Esophagus muscularis mucosa (tissue), 4 donors: Measurements from ENCODE around the gene PXYLP1. TPM values are rescaled to one million over a fixed set of nuclear protein-coding genes. Genes with fewer than 3 reads are reported as not detected.
A peak's percentile ranks its signal among the peaks of the same experiment; 100 is the strongest.

Experiments used
- DNase-seq: peaks from one replicate; pipeline ENCODE4 v3.0.0-alpha.2; 2017; ENCODE audit errors: extremely low spot score
- H3K27ac ChIP-seq, 4 donors: fragments of 200-600 bp; sonication (generic); replicated peaks in 1 of 4; 1 replicate in 3 of 4; 2 replicates in 1 of 4; pipeline ENCODE4 v1.5.1; 2016 to 2019; ENCODE audit warnings: mild to moderate bottlenecking in 1 of 4
- H3K27me3 ChIP-seq, 4 donors: fragments of 200-600 bp; sonication (generic); one replicate each; pipeline versions ENCODE4 v1.5.1 to v1.6.0; 2016 to 2019
- H3K36me3 ChIP-seq, 4 donors: fragments of 200-600 bp; sonication (generic); one replicate each; pipeline ENCODE4 v1.5.1; 2016 to 2019
- H3K4me1 ChIP-seq, 4 donors: fragments of 200-600 bp; sonication (generic); one replicate each; pipeline ENCODE4 v1.5.1; 2016 to 2019
- H3K4me3 ChIP-seq, 4 donors: fragments of 200-600 bp; sonication (generic); 1 replicate in 2 of 4; 2 replicates in 2 of 4; pipeline ENCODE4 v1.5.1; 2016 to 2019; ENCODE audit warnings: mild to moderate bottlenecking in 4 of 4, moderate library complexity in 1 of 4
- H3K9me3 ChIP-seq, 4 donors: fragments of 200-600 bp; sonication (generic); 1 replicate in 3 of 4; 2 replicates in 1 of 4; pipeline ENCODE4 v1.5.1; 2016 to 2019
- EP300 ChIP-seq: sonication (generic); formaldehyde crosslinking; IDR thresholded peaks from one replicate; pipeline ENCODE4 v1.6.1; 2017; ENCODE audit warnings: antibody characterized with exemption
- POLR2A ChIP-seq: fragments of 450-650 bp; IDR thresholded peaks from one replicate; pipeline ENCODE4 v1.6.1; 2017; ENCODE audit warnings: antibody characterized with exemption, moderate library complexity, mild to moderate bottlenecking, low read depth
- POLR2AphosphoS5 ChIP-seq, 2 donors: sonication (generic); formaldehyde crosslinking; IDR thresholded peaks; one replicate each; pipeline ENCODE4 v1.6.1; 2017; ENCODE audit warnings: antibody characterized with exemption in 2 of 2
- WGBS: methylation state at CpG from one replicate; pipeline ENCODE4 v1.1.5; 2018; 5-methylcytosine and 5-hydroxymethylcytosine counted together
- intact Hi-C: fragments of 100-400 bp; cut with DNase I; formaldehyde crosslinking; loops from one replicate; pipeline ENCODE4 v1.15.1; 2023
- total RNA-seq, 4 donors: library from RNA; depleted of rRNA; stranded (reverse); fragments of >200 nt; gene quantifications; one replicate each; pipeline versions ENCODE4 v1.1.0 to v1.2.1, GENCODE V29; 2016
- TF ChIP-seq, protein P1 (sequence below), 3 experiments: fragments of 200-600 bp in 2 of 3; fragments of 450-650 bp in 1 of 3; sonication (generic) in 2 of 3; IDR thresholded peaks; one replicate each; pipeline ENCODE4 v1.5.1; 2017 to 2019; ENCODE audit warnings: antibody characterized with exemption in 3 of 3, mild to moderate bottlenecking in 2 of 3, moderate library complexity in 1 of 3

The PXYLP1 gene
- total RNA-seq, 4 donors from 2014 or later: 4.5 to 12.5 (median 9.4) TPM

DNA sequence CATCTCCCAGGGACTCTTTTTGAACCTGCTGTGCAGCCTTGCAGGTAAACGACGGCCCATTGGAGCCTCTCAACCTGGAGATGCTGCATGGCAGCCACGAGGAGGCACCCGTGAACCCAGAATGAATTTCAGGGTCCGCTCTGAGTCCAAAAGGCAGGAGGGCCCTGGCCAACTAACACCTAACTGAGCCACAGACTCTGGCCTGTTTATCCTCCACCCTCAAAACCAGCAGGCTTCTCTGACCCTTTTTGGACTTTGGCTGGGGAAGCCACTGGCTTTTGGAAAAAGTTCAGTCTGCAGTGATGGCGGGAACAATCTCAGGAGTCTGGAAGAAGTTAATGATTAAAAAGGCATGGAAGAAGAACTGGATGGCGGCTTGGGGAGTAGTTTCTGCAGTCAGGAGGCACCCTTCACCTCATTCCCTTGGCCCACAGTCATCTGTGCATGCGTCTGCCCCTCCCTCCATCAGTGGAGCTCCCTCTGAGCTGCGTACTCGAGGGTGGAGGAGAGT lies 4.1 kb downstream of the PXYLP1 start:
- no peaks in the 10 kb centered on the region for H3K27me3 ChIP-seq
- no peaks in the 10 kb centered on the region for H3K9me3 ChIP-seq
- H3K36me3 ChIP-seq: peaks cover 0 to 6% (median 0%) of the 10 kb centered on the region in 4 donors
- no peak overlapping the region for H3K4me3 ChIP-seq
- H3K27ac ChIP-seq: no peak overlapping the region
- DNase-seq: peak; percentile 82
- peaks cover 27 to 46% (median 33%) of the 10 kb centered on the region in 4 donors for H3K4me1 ChIP-seq
- intact Hi-C loops: loop anchor here (10.0 kb wide), 1 partner anchor 219 kb away; no protein-coding TSS in a partner anchor
- TF ChIP-seq EP300: no peak
- no peak for TF ChIP-seq POLR2A
- no peak for TF ChIP-seq POLR2AphosphoS5 (IDR thresholded peaks at IDR 0.05)
- TF ChIP-seq, protein P1, sequence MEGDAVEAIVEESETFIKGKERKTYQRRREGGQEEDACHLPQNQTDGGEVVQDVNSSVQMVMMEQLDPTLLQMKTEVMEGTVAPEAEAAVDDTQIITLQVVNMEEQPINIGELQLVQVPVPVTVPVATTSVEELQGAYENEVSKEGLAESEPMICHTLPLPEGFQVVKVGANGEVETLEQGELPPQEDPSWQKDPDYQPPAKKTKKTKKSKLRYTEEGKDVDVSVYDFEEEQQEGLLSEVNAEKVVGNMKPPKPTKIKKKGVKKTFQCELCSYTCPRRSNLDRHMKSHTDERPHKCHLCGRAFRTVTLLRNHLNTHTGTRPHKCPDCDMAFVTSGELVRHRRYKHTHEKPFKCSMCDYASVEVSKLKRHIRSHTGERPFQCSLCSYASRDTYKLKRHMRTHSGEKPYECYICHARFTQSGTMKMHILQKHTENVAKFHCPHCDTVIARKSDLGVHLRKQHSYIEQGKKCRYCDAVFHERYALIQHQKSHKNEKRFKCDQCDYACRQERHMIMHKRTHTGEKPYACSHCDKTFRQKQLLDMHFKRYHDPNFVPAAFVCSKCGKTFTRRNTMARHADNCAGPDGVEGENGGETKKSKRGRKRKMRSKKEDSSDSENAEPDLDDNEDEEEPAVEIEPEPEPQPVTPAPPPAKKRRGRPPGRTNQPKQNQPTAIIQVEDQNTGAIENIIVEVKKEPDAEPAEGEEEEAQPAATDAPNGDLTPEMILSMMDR (IDR thresholded peaks at IDR 0.05): no peak
- WGBS: 86% methylated on average over 10 of the region's 10 CpGs

DNA sequence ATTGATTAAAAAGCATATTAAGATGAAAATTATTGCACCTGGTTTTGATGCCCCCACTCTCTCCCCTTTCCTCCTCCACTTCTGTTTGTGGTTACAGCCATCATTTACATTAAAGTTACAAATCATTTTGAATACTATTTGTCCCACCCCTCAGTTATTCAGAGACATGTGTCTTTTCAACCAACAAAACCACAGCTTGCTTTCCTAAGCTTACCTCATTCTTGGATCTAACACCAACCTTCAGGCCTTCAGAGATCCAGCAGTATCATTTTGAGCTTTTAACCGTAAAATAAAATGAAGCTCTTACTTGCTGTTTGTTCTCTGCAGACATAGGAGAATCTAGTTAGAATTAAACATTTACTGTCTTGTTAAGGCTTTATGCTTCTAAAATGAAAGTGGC lies 4.7 kb downstream of the PXYLP1 start:
- peaks cover 28 to 46% (median 36%) of the 10 kb centered on the region in 4 donors for H3K4me1 ChIP-seq
- no peaks in the 10 kb centered on the region for H3K27me3 ChIP-seq
- no peak overlapping the region for H3K27ac ChIP-seq
- H3K36me3 ChIP-seq: peaks cover 0 to 6% (median 0%) of the 10 kb centered on the region in 4 donors
- DNase-seq: no peak
- 94% methylated on average over 1 of the region's 1 CpG for WGBS
- no peaks in the 10 kb centered on the region for H3K9me3 ChIP-seq
- TF ChIP-seq POLR2AphosphoS5 (IDR thresholded peaks at IDR 0.05): no peak
- TF ChIP-seq POLR2A: no peak
- TF ChIP-seq, protein P1 (IDR thresholded peaks at IDR 0.05): no peak
- no peak for TF ChIP-seq EP300
- no peak overlapping the region for H3K4me3 ChIP-seq
- intact Hi-C loops: loop anchor here (10.0 kb wide), 1 partner anchor 218 kb away; no protein-coding TSS in a partner anchor

- peaks cover 0 to 6% (median 0%) of the 10 kb centered on the region in 4 donors for H3K36me3 ChIP-seq
- peak overlapping the region in 2 of 4 donors; percentile 42 to 58 for H3K27ac ChIP-seq
- H3K9me3 ChIP-seq: no peaks in the 10 kb centered on the region
- DNase-seq: peak; percentile 92
- no peak overlapping the region for H3K4me3 ChIP-seq
- TF ChIP-seq POLR2A (no peak), POLR2AphosphoS5 (IDR thresholded peaks at IDR 0.05) (peak in 1 of 2 donors; percentile 18)
- TF ChIP-seq, protein P1 (IDR thresholded peaks at IDR 0.05): no peak
- intact Hi-C loops: loop anchor here (10.0 kb wide), 1 partner anchor 217 kb away; no protein-coding TSS in a partner anchor
- H3K27me3 ChIP-seq: no peaks in the 10 kb centered on the region
- 44% methylated on average over 13 of the region's 14 CpGs for WGBS
- H3K4me1 ChIP-seq: peaks cover 33 to 52% (median 38%) of the 10 kb centered on the region in 4 donors
Observed at GRCh38 chr3:141237701-141238521, 6.3 kb downstream of the PXYLP1 start.

GRCh38 chr3:141239511-141240281 lies 8.1 kb downstream of the PXYLP1 start:
- no peak overlapping the region for H3K4me3 ChIP-seq
- DNase-seq: peak; percentile 78
- WGBS: 82% methylated on average over 5 of the region's 5 CpGs
- intact Hi-C loops: loop anchor here (10.0 kb wide), 1 partner anchor 215 kb away; no protein-coding TSS in a partner anchor
- no peaks in the 10 kb centered on the region for H3K9me3 ChIP-seq
- peaks cover 34 to 51% (median 39%) of the 10 kb centered on the region in 4 donors for H3K4me1 ChIP-seq
- TF ChIP-seq, protein P1 (IDR thresholded peaks at IDR 0.05): no peak
- no peak for TF ChIP-seq POLR2A
- no peak for TF ChIP-seq POLR2AphosphoS5 (IDR thresholded peaks at IDR 0.05)
- TF ChIP-seq EP300: no peak
- H3K36me3 ChIP-seq: peaks cover 0 to 6% (median 0%) of the 10 kb centered on the region in 4 donors
- no peak overlapping the region for H3K27ac ChIP-seq
- H3K27me3 ChIP-seq: no peaks in the 10 kb centered on the region
